LHCN-M2 (cell line): ENCODE measurements around the gene IVD. TPM values are rescaled to one million over a fixed set of nuclear protein-coding genes. Genes with fewer than 3 reads are reported as not detected.
"Not testable (repeated sequence)": the region's sequence is repeated elsewhere in the genome, so short reads cannot be mapped to it uniquely, and the experiment has no call there.

Source experiments
- DNase-seq: peaks from one replicate; pipeline ENCODE4 v3.0.0-alpha.2; 2012; ENCODE audit warnings: low read depth
- total RNA-seq: library from RNA; depleted of rRNA; stranded (reverse); fragments of >200 nt; gene quantifications from 2 replicates; pipeline ENCODE4 v1.2.3, GENCODE V29; 2014

The IVD gene
- total RNA-seq, 1 experiment from 2014 or later, result 32.3 TPM

DNA sequence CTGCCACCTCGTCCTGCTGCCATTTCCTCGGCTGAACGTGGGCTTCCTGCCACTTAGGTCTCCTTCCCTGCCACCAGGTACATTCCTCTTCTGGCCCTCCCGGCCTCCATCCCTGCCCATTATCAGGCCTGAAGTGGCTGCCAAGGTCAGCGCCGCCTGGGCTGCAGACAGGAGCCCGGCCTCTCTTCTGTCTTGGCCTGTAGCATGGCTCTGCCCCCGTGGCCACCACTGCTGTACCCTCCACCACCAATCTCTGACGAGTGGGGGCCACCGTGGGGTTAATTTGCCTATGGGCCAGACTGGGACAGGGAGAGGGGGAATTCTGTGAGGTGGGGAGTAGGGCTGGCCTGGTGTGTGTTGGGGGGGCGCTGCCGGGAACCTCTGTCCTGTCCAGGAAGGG lies 33.1 kb downstream of the IVD start:
- no peak for DNase-seq

GRCh38 chr15:40439461-40439959 lies 33.9 kb downstream of the IVD start:
- DNase-seq, result no peak

- peak; percentile 24 for DNase-seq
Measured at GRCh38 chr15:40439960-40440742, 34.6 kb downstream of the IVD start.

GRCh38 chr15:40440743-40441564 lies 35.4 kb downstream of the IVD start, which contains the start of gene BAHD1:
BAHD1 (plus strand) TSS chr15:40440953; CDS start chr15:40458465, 17,512 bp downstream.
- DNase-seq, result peak; percentile 90

- no peak for DNase-seq
Measured at GRCh38 chr15:40441565-40442531, 36.3 kb downstream of the IVD start.

DNA sequence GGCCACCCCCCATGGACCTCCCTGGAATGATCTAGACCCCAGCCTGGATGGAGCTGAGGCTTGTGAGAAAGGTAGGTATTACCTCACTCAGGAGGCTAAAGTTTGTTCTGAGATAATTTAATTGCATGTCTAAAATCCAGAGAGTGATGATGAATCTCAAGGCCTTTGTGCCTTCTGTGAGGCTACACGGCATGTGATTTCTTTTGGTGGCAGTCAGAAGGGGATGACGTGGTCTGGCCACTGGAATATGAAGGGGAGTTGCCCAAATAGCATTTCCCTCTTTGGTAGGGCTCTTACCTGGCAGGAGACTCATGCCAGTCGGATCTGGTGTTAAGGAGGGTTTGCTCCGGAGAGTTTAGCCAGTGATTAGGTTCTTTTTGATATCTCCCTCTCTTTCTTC lies 37.7 kb downstream of the IVD start:
- DNase-seq, result no peak

- DNase-seq, result no peak
Measured at GRCh38 chr15:40443846-40444245, 38.3 kb downstream of the IVD start.

GRCh38 chr15:40444736-40445135 lies 39.1 kb downstream of the IVD start:
- DNase-seq, result no peak

- no peak for DNase-seq
Measured at GRCh38 chr15:40445421-40445922, 39.9 kb downstream of the IVD start.

DNA sequence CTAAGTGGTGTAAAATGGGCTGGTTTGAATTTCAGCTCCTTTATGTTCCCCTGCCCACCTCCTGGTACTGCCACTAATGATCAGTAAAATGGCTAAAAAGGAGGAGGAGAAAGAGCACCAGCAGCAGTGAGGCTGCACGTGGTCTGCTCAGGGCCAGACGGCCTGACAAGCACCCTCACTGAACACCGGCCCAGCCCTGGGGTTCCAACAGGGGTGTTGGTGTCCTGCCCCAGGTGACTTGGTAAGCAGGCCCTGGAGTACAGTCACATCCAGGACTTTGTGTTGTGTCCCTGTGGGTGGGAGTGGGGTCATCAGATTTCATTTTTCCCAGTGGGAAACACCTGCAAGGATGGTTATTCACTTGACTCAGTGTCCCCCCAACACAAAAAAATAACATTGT lies 40.5 kb downstream of the IVD start:
- DNase-seq, result no peak

- no peak for DNase-seq
Measured at GRCh38 chr15:40448354-40448753, 42.8 kb downstream of the IVD start.

- peak; percentile 35 for DNase-seq
Measured at GRCh38 chr15:40449275-40449674, 43.7 kb downstream of the IVD start.

DNA sequence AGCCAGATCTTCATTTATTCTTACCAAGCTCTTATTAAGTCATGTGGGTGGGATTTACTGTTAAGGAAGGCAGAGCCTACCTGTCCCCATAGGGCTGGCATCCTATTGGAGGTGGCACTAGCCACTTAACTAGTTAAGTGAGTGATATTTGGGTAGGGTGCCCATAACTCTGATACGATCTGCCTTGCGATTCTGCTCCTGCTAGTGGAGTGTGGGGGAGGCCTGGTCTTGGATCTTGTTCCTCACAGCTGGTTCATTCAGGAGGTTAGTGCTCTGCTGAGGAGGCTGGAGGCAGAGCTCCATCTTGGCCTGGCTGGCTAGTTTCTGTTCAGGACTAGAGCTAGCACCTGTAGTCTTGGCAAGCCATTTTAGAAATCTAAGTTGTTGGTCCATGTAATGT lies 44.5 kb downstream of the IVD start:
- DNase-seq, result no peak

GRCh38 chr15:40451527-40452158 lies 46.0 kb downstream of the IVD start:
- no peak for DNase-seq

DNA sequence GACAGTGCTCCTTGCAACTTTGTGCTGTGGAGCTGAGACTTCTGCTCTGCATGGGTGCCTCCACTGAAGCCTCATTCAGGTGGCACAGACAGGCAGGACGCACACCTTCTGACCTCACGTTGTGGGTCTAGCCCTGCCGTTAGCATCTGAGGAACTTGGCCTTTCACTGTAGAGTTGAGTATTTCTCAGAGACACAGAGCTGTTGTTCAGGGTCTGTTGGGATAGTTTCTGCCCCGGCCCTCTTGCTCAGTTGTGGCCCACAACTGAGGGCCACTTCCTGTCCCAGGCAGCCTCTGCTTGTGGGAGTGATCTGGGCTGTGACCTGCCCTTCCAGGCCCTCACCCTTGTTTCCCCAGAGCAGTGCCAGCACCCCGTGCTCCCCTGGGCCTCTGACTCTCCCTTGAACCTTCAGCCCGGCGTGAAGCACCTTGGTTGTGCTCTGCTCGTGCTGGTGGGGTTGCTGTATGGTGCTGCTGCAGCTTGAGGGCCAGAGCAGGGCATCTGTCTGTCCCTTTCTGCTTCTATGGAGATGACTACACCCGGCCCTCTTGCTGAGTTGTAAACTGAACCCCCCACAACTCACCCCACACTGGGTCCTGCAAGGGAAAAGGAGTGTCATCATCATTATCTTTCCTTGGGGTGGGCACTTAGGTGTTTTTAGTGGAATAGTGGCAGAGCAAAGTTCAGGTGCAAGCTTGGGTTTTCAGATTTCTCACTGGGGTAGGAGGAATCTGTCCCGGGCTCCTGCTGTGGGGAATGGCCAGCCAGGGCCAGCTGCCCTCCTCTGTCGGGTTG lies 46.9 kb downstream of the IVD start:
- no peak for DNase-seq

DNA sequence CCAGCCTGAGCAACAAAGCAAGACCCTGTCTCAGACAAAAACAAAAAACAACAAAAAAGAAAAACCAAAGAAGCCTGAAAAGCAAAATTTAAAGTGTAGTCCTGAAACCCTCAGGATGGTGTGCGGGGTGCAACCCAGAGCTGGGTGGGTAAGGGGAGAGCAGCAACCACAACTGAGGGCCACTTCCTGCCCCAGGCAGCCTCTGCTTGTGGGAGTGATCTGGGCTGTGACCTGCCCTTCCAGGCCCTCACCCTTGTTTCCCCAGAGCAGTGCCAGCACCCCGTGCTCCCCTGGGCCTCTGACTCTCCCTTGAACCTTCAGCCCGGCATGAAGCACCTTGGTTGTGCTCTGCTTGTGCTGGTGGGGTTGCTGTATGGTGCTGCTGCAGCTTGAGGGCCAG lies 48.3 kb downstream of the IVD start:
- not testable (repeated sequence) for DNase-seq

DNA sequence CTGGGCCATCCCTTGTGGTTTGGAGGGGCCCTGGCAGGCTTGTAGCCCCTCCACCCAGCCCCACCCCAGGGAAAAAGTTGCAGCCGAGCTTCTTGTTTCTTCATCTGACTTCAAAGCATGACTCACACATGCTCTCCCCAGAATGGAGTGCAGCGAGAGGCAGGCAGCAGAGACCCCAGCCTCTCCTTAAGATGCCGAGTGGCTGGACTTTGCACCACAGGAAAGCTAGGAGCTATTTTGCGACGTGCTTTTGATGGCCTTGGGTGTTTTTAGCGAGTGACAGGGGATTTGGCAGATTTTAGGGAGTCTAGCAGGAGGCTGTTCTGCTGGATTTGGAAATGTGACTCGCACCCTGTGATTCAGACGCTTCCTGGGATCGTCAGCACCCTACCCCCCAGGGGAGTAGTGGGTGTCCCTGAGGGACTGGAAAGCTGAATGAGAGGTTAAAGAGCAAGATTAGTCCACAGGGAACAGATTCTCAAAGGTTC lies 49.4 kb downstream of the IVD start:
- peak; percentile 55 for DNase-seq

DNA sequence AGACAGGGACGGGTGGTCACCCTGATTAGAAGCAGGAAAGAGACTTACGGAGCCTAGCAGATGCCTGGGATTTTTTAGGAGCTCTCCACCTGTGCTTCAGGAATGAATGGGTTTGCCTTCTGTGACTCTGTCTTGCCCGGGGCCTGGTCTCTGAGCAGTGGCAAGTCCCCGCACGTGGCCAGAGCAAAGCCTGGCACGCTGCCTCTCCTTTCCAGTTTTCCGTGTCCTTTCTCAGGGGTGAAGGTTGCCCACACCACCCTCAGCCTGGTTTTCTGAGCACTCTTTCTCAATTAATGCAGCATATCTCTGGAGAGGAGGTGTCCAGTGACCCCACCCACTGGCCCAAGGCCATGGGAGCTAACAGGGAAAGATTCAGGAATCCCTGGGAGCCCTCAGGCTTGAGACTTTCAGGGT lies 50.7 kb downstream of the IVD start:
- DNase-seq, result no peak

DNA sequence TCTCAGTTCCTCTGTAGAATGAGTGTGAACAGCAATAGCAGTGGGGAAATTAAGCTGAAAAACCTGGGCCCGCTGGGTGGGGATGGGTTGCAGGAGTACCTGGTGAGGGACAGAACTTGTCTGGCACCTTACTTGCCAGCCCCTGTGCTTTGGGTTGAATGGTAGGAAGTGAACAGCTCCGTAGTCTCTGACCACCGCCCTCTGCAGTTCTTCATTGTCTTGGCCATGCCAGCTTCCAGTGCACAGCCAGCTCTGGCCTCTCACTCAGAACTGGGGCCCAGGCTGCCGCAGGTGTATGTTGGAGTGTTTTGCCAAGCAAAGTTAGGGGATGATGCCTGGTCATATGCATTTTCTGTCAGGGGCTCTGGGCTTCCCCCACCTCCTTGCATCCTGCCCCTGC lies 51.1 kb downstream of the IVD start:
- DNase-seq, result no peak
